ENCODE results near the gene TMEM39B. TPM values are rescaled to one million over a fixed set of nuclear protein-coding genes. Genes with fewer than 3 reads are reported as not detected.
"Not testable (repeated sequence)": the region's sequence is repeated elsewhere in the genome, so short reads cannot be mapped to it uniquely, and the experiment has no call there.

The TMEM39B gene
- 13.5 TPM for polyA plus RNA-seq (ENCODE audit: insufficient read length)

DNA sequence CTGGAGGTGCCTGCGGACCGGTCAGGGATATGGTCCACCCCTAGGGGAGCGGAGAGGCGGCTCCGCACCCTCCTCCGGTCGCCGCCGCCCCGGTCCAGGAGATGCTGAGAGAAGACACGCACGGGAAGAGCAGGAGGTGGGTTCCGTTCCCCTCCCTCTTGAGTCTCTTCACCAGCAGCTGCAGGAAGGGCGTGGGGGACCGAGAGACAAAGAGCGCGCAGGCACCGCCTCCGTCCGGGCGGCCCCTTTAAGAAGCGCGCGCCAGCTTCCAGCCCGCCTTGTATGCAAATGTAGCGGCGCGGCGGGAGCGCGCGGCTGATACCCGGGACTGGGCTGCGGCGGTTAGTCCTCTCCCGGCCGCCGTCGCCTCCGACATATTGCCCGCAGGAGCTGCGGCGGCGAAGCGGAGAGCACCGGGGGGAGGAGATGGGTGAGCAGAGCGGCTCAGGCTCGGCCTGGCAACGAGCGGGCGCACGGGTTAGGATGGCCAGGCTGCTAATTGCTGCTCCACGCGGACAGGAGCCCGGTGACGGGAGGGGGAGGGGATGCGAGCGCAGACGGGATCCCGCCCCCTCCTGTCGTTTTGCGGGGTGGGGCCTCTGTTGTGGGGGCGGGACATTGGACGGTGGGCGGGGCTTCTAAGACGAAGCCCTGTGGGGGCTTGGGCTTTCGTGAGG lies at the start of gene TMEM39B:
Gene TMEM39B, plus strand, starts transcription at position 318 of the 677 bp plus-strand sequence. Its CDS starts 109 bp downstream, at position 427.
- peak; percentile 92 for DNase-seq (ENCODE audit: low read depth)

DNA sequence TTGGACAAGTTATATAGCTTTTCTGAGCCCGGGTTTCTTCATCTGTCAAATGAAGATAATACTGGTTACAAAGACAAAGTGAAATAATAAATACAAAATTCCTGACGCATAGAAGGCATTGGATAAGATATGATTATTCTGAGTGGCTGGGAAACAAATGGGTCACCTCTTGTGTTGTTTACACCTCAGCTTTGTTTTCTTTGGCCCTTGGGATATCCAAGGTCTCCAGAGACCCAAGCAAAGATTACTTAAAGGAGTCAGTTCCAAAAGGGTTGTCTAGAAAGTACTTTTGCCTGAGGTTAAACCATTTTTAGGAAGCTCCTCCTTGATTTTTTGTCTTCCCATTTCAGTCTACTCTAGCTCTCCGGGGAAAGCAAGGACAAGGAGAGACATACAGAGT lies 49.4 kb upstream of the TMEM39B start:
- no peak for DNase-seq (ENCODE audit: low read depth)

DNA sequence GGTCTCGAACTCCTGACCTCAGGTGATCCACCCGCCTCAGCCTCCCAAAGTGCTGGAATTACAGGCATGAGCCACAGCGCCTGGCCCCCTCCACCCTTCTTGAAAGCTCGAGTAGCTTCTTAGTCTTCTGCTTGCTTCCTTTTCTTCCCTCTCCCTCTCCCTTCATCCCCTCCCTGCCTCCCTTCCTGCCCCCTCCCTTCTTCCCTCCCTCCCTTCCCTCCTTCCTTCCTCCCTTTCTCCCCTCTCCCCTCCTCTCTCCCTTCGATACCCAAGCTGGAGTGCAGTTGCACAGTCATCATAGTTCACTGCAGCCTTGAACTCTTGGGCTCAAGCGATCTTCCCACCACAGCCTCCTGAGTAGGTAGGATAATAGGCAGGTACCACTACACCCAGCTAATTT lies 47.2 kb upstream of the TMEM39B start:
- no peak for DNase-seq (ENCODE audit: low read depth)

- no peak for DNase-seq (ENCODE audit: low read depth)
Observed at GRCh38 chr1:32028746-32029145, 44.0 kb upstream of the TMEM39B start.

GRCh38 chr1:32031578-32032274 lies 41.0 kb upstream of the TMEM39B start:
- DNase-seq (ENCODE audit: low read depth), result no peak

DNA sequence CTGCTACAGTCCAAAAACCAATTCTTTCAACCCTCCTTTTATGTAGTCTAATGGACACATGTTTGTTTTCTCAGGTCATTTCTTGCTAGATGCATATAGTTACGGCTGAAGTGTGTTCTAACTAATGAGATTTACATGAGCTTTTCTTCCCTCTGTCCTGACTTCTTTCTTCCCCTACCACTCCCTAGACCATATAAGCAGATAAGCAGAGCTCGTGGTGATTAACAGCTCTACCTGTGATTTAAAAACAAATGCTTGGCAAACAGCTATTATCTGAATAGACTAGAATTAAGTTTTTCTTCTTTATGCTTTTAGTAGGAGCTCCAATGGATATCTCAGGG lies 40.5 kb upstream of the TMEM39B start:
- no peak for DNase-seq (ENCODE audit: low read depth)

- no peak for DNase-seq (ENCODE audit: low read depth)
Observed at GRCh38 chr1:32035119-32035518, 37.6 kb upstream of the TMEM39B start.

GRCh38 chr1:32040711-32041110 lies 32.0 kb upstream of the TMEM39B start:
- DNase-seq (ENCODE audit: low read depth), result no peak

DNA sequence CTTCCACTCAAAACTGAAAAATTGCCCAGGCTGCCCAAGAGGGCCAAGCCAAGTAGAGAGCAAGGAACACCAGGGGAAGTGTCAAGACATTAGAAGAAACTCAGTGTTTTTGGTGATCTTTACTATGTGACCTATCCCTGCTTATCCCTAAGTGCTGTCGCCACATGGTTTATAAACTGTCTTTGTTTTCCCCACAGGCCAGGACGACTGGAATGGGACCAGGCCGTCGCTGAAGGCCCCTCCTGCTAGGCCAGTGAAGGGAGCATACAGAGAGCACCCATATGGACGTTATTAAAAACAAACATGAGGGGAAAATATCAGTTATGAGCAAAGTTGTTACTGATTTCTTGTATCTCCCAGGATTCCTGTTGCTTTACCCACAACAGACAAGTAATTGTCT lies 30.4 kb upstream of the TMEM39B start:
- no peak for DNase-seq (ENCODE audit: low read depth)

GRCh38 chr1:32044234-32044633 lies 28.5 kb upstream of the TMEM39B start:
- DNase-seq (ENCODE audit: low read depth), result no peak

DNA sequence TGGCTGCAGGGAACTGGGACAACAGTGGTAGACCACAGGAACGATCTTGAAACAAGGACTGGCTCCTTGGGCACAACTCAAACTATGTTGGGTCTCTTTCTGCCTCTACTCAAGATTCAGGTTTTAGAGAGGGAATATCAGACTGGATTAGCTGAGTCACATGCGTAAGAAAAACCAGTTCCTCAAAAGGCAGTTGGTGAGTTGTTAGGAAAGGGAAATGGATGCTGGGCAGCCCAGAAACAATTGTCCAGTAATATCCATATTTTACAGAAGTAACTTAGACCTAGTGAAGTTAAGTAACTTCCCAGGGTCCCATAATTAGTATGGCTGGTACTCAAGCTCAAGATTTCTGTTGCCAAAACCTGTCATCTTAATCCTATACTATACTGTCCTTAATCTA lies 27.0 kb upstream of the TMEM39B start:
- DNase-seq (ENCODE audit: low read depth), result no peak

- DNase-seq (ENCODE audit: low read depth), result no peak
Observed at GRCh38 chr1:32047701-32048100, 25.0 kb upstream of the TMEM39B start.

- no peak for DNase-seq (ENCODE audit: low read depth)
Observed at GRCh38 chr1:32048440-32048839, 24.3 kb upstream of the TMEM39B start.

DNA sequence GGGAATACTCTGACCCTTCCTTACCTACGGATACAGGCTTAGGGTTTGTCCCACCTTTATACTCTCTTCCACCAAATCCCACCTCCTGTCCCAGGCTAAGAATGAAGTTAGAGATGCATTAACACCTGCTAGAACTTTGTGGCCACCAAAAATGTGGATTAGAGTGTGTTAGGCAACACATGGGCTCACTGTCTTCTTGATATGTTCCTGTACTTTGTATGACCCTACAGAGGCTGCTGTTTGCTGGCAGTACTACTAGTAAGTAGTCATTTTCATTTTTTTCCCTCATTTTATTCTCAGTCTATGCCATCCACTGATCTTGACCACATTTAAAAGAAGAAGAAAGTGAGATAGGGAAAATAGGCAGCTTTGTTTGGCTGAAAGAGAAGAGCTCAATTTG lies 21.0 kb upstream of the TMEM39B start:
- no peak for DNase-seq (ENCODE audit: low read depth)

- DNase-seq (ENCODE audit: low read depth), result no peak
Observed at GRCh38 chr1:32052887-32053286, 19.9 kb upstream of the TMEM39B start.

GRCh38 chr1:32055416-32055815 lies 17.3 kb upstream of the TMEM39B start:
- no peak for DNase-seq (ENCODE audit: low read depth)

- DNase-seq (ENCODE audit: low read depth), result no peak
Observed at GRCh38 chr1:32056598-32056997, 16.1 kb upstream of the TMEM39B start.

- no peak for DNase-seq (ENCODE audit: low read depth)
Observed at GRCh38 chr1:32060914-32061313, 11.8 kb upstream of the TMEM39B start.

DNA sequence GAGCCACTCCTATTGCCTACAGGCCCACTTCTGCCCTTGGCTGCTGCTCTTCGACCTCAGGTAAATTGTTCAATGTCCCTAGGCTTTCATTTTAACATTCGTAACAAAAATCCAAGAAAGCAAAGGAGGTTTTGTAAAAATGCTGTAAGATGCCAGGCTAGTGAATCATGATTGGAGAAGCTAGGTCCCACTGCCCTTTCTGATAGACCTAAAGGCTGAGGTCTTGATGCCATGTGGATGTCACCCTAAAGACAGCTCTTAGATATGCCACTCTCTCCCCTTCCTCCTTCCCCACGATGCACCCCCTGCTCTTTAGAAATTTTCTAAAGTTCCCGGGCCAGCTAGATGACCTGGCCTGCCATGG lies 9.9 kb upstream of the TMEM39B start:
- no peak for DNase-seq (ENCODE audit: low read depth)

GRCh38 chr1:32063261-32063681 lies 9.5 kb upstream of the TMEM39B start:
- no peak for DNase-seq (ENCODE audit: low read depth)

DNA sequence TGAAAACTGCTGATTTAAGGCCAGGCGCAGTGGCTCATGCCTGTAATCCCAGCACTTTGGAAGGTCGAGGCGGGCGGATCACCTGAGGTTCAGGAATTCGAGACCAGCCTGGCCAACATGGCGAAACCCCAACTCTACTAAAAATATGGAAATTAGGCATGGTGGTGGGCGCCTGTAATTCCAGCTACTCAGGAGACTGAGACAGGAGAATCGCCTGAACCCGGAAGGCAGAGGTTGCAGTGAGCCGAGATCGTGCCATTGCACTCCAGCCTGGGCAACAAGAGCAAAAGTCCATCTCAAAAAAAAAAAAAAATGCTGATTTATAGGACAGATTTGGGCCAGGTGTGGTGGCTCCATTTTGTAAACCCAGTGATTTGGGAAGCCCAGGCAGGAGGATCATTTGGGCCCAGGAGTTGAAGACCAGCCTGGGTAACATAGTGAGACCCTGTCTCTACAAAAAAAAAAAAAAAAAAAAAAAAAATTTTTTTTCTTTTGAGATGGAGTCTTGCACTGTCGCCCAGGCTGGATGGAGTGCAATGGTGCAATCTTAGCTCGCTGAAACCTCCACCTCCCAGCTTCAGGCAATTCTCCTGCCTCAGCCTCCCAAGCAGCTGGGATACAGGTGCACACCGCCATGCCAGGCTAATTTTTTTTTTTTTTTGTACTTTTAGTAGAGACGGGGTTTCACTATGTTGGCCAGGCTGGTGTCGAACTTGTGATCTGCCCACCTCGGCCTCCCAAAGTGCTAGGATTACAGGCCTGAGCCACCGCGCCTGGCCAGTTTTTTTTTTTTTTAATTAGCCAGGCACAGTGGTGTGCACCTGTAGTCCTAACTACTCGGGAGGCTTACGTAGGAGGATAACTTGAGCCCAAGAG lies 6.9 kb upstream of the TMEM39B start:
- DNase-seq (ENCODE audit: low read depth), result not testable (repeated sequence)

DNA sequence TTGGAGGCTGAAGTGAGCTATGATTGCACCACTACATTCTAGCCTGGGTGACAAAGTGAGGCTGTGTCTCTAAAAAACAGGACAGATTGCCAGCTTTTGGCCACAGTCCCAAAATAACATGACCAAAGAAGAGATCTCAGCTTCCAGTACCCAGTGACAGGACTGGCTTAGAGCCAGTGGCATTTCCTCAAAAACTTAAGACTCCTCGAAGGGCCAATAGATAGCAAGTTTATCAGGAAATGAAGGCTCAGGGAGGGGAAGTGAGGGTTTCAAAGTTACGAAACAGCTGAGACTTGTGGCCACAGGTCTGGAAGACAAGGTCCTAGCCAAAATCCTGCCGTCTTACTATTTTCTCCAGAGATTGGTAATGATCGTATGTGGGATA lies 6.3 kb upstream of the TMEM39B start:
- no peak for DNase-seq (ENCODE audit: low read depth)
